Upper lobe of left lung (tissue), 6 donors: ENCODE measurements around the gene GPC1. TPM values are rescaled to one million over a fixed set of nuclear protein-coding genes. Genes with fewer than 3 reads are reported as not detected.
A peak's percentile ranks its signal among the peaks of the same experiment; 100 is the strongest.

Source experiments
- ATAC-seq, 2 donors: fragments of 200-7000 bp; cut with Tn5 transposase; one replicate each; pipeline ENCODE4 v1.9.1; 2022; ENCODE audit warnings: mild to moderate bottlenecking in 2 of 2, moderate library complexity in 2 of 2; ENCODE audit not compliant: low FRiP score in 2 of 2
- DNase-seq, 2 donors: peaks; one replicate each; pipeline ENCODE4 v3.0.0-alpha.2; 2019 to 2020
- H3K27ac ChIP-seq, 4 donors: fragments of 200-600 bp; sonication (generic); one replicate each; pipeline ENCODE4 v1.5.1; 2016 to 2019
- H3K27me3 ChIP-seq, 4 donors: fragments of 200-600 bp; sonication (generic); one replicate each; pipeline ENCODE4 v1.5.1; 2017 to 2019
- H3K36me3 ChIP-seq, 4 donors: fragments of 200-600 bp; sonication (generic); one replicate each; pipeline ENCODE4 v1.5.1; 2016 to 2019
- H3K4me1 ChIP-seq, 4 donors: fragments of 200-600 bp; sonication (generic); one replicate each; pipeline ENCODE4 v1.5.1; 2018 to 2019
- H3K4me3 ChIP-seq, 4 donors: fragments of 200-600 bp; sonication (generic); one replicate each; pipeline ENCODE4 v1.5.1; 2017 to 2019; ENCODE audit warnings: mild to moderate bottlenecking in 2 of 4, moderate library complexity in 1 of 4
- H3K9me3 ChIP-seq, 4 donors: fragments of 200-600 bp; sonication (generic); one replicate each; pipeline ENCODE4 v1.5.1; 2018 to 2019
- CTCF ChIP-seq, 6 experiments: fragments of 450-650 bp in 4 of 6; fragments of 200-600 bp in 2 of 6; sonication (generic) in 2 of 6; IDR thresholded peaks; one replicate each; pipeline ENCODE4 v1.5.1; 2016 to 2019; ENCODE audit warnings: antibody characterized with exemption in 6 of 6
- EP300 ChIP-seq, 4 donors: sonication (generic); formaldehyde crosslinking; IDR thresholded peaks; one replicate each; pipeline ENCODE4 v1.5.1; 2017; ENCODE audit warnings: antibody characterized with exemption in 4 of 4, control low read depth in 2 of 4
- POLR2A ChIP-seq, 4 donors: fragments of 450-650 bp; IDR thresholded peaks; one replicate each; pipeline ENCODE4 v1.5.1; 2016 to 2017; ENCODE audit warnings: antibody characterized with exemption in 4 of 4, mild to moderate bottlenecking in 2 of 4
- POLR2AphosphoS5 ChIP-seq, 2 donors: sonication (generic); formaldehyde crosslinking; IDR thresholded peaks; one replicate each; pipeline ENCODE4 v1.5.1; 2017; ENCODE audit warnings: antibody characterized with exemption in 2 of 2
- WGBS, 2 donors: methylation state at CpG; one replicate each; pipeline ENCODE4 v1.1.5; 2017 to 2018; 5-methylcytosine and 5-hydroxymethylcytosine counted together
- total RNA-seq, 6 donors: library from RNA; depleted of rRNA in 4 of 6; stranded (reverse); fragments of >200 nt in 4 of 6; gene quantifications; one replicate each; pipeline versions ENCODE4 v1.1.0 to v1.2.1, GENCODE V29; 2016 to 2021
- donor health status: DM: no; HTN: no; CAD: no; lungs with moderate emphysema.
- donor health status: DM: no; HTN: yes; CAD: no; lungs with severe emphysema.

The GPC1 gene
- total RNA-seq, 6 donors from 2014 or later: 16.8 to 45.5 (median 33.2) TPM

GRCh38 chr2:240499309-240500301 is 64.1 kb downstream of the GPC1 start:
- peaks cover 0 to 35% (median 19%) of the 10 kb centered on the region in 4 donors for H3K36me3 ChIP-seq
- ATAC-seq (peak in 1 of 2 donors; percentile 30), DNase-seq (peak in 1 of 2 donors; percentile 10)
- H3K27me3 ChIP-seq: no peaks in the 10 kb centered on the region
- no peak overlapping the region for H3K4me3 ChIP-seq
- no peak overlapping the region for H3K27ac ChIP-seq
- no peaks in the 10 kb centered on the region for H3K4me1 ChIP-seq
- no peak for TF ChIP-seq EP300 (IDR thresholded peaks at IDR 0.05)
- no peak for TF ChIP-seq CTCF (IDR thresholded peaks at IDR 0.05)
- no peak for TF ChIP-seq POLR2AphosphoS5 (IDR thresholded peaks at IDR 0.05)
- TF ChIP-seq POLR2A (IDR thresholded peaks at IDR 0.05): no peak
- H3K9me3 ChIP-seq: no peaks in the 10 kb centered on the region
- 94 to 95% methylated on average over 12 to 27 of the region's 32 CpGs for WGBS, 2 donors

GRCh38 chr2:240500561-240501423 is 65.3 kb downstream of the GPC1 start:
- no peak for TF ChIP-seq POLR2AphosphoS5 (IDR thresholded peaks at IDR 0.05)
- WGBS, 2 donors: 97 to 98% methylated on average over 22 to 24 of the region's 24 CpGs
- H3K4me1 ChIP-seq: no peaks in the 10 kb centered on the region
- DNase-seq: peak in 1 of 2 donors; percentile 20
- H3K36me3 ChIP-seq: peaks cover 0 to 35% (median 19%) of the 10 kb centered on the region in 4 donors
- no peaks in the 10 kb centered on the region for H3K9me3 ChIP-seq
- H3K4me3 ChIP-seq: no peak overlapping the region
- H3K27me3 ChIP-seq: no peaks in the 10 kb centered on the region
- no peak overlapping the region for H3K27ac ChIP-seq
- ATAC-seq: peak in 1 of 2 donors; percentile 7

GRCh38 chr2:240501531-240501991 is 66.1 kb downstream of the GPC1 start:
- ATAC-seq (no peak), DNase-seq (peak in 1 of 2 donors; percentile 9)
- Histone ChIP-seq H3K27me3 (no peaks in the 10 kb centered on the region), H3K9me3 (no peaks in the 10 kb centered on the region), H3K4me1 (no peaks in the 10 kb centered on the region), H3K36me3 (peaks cover 0 to 33% (median 19%) of the 10 kb centered on the region in 4 donors), H3K27ac (no peak overlapping the region), H3K4me3 (no peak overlapping the region)
- TF ChIP-seq POLR2AphosphoS5 (IDR thresholded peaks at IDR 0.05) (no peak), POLR2A (IDR thresholded peaks at IDR 0.05) (no peak), CTCF (IDR thresholded peaks at IDR 0.05) (no peak), EP300 (IDR thresholded peaks at IDR 0.05) (no peak)
- WGBS, 2 donors: 89 to 93% methylated on average over 10 to 12 of the region's 13 CpGs

GRCh38 chr2:240502059-240502429 is 66.6 kb downstream of the GPC1 start:
- DNase-seq: peak in 1 of 2 donors; percentile 18
- Histone ChIP-seq H3K4me3 (no peak overlapping the region), H3K4me1 (no peaks in the 10 kb centered on the region), H3K27me3 (no peaks in the 10 kb centered on the region), H3K9me3 (no peaks in the 10 kb centered on the region), H3K36me3 (peaks cover 0 to 28% (median 19%) of the 10 kb centered on the region in 4 donors), H3K27ac (no peak overlapping the region)
- TF ChIP-seq EP300 (IDR thresholded peaks at IDR 0.05) (no peak), POLR2A (IDR thresholded peaks at IDR 0.05) (no peak), POLR2AphosphoS5 (IDR thresholded peaks at IDR 0.05) (no peak), CTCF (IDR thresholded peaks at IDR 0.05) (no peak)
- ATAC-seq: no peak
- 94 to 100% methylated on average over 2 to 5 of the region's 5 CpGs for WGBS, 2 donors
